Adrenal gland (tissue), 12 donors: ENCODE results near the gene PSMB7. TPM values are rescaled to one million over a fixed set of nuclear protein-coding genes. Genes with fewer than 3 reads are reported as not detected.

ENCODE experiments used
- DNase-seq, 7 donors: peaks; one replicate each; pipeline ENCODE4 v3.0.0-alpha.2; 2019 to 2020
- H3K27ac ChIP-seq, 5 donors: fragments of 200-600 bp; sonication (generic) in 4 of 5; 1 replicate in 3 of 5; 2 replicates in 2 of 5; pipeline versions ENCODE4 v1.5.1 to v1.8.0; 2016 to 2020; ENCODE audit warnings: mild to moderate bottlenecking in 1 of 5
- H3K27me3 ChIP-seq: fragments of 200-600 bp; 2 replicates; pipeline ENCODE4 v1.8.0; 2021
- H3K36me3 ChIP-seq, 2 donors: fragments of 200-600 bp; replicated peaks in 1 of 2; 1 replicate in 1 of 2; 2 replicates in 1 of 2; pipeline versions ENCODE4 v1.5.1 to v1.8.0; 2018 to 2022
- H3K4me1 ChIP-seq, 2 donors: fragments of 200-600 bp; replicated peaks in 1 of 2; 1 replicate in 1 of 2; 2 replicates in 1 of 2; pipeline versions ENCODE4 v1.5.1 to v1.8.0; 2018 to 2021
- H3K4me3 ChIP-seq, 4 donors: fragments of 200-600 bp; sonication (generic) in 3 of 4; one replicate each; pipeline ENCODE4 v1.5.1; 2016 to 2018
- H3K9me3 ChIP-seq, 3 donors: fragments of 200-600 bp; sonication (generic) in 1 of 3; replicated peaks in 1 of 3; 1 replicate in 2 of 3; 2 replicates in 1 of 3; pipeline versions ENCODE4 v1.5.1 to v1.8.0; 2016 to 2021
- POLR2A ChIP-seq, 2 donors: fragments of 450-650 bp; IDR thresholded peaks; one replicate each; pipeline ENCODE4 v1.6.1; 2017; ENCODE audit warnings: antibody characterized with exemption in 2 of 2, mild to moderate bottlenecking in 2 of 2, moderate library complexity in 1 of 2
- WGBS, 4 donors: extraction: QIAGEN DNeasy Blood & Tissue Kit in 2 of 4; methylation state at CpG; one replicate each; pipeline versions ENCODE4 v1.1.5 to v1.1.7; 2013 to 2017; 5-methylcytosine and 5-hydroxymethylcytosine counted together
- intact Hi-C, 2 donors: fragments of 100-400 bp; cut with DNase I; formaldehyde crosslinking; loops; one replicate each; pipeline versions ENCODE4 v1.14.1 to v1.15.0; 2022 to 2023
- polyA plus RNA-seq, 3 donors: library from polyadenylated mRNA; stranded (reverse); fragments of 200-250 nt in 2 of 3; fragments of 350-450 nt in 1 of 3; fragmentation: Illumina TruSeq in 1 of 3; extraction: RNeasy Lipid Tissue Mini Kit (QIAGEN cat#74804) in 1 of 3; gene quantifications; one replicate each; pipeline ENCODE4 v1.2.3, GENCODE V29; 2013 to 2014
- total RNA-seq, 9 donors: library from RNA; depleted of rRNA in 4 of 9; stranded (reverse); fragments of >200 nt in 4 of 9; fragments of 120-200 nt in 1 of 9; fragmentation: NEBNext Ultra II Directional in 1 of 9; extraction: Animal tissue kit (Norgen Biotek cat#: 25700) in 1 of 9; gene quantifications; one replicate each; pipeline versions ENCODE4 v1.1.0 to v1.2.4, GENCODE V29; 2013 to 2023
- TF ChIP-seq, protein P1 (sequence below), 6 experiments: fragments of 450-650 bp in 4 of 6; fragments of 200-600 bp in 2 of 6; sonication (generic) in 1 of 6; IDR thresholded peaks; 1 replicate in 5 of 6; 2 replicates in 1 of 6; pipeline versions ENCODE4 v1.5.1 to v1.8.0; 2016 to 2021; ENCODE audit warnings: antibody characterized with exemption in 6 of 6, mild to moderate bottlenecking in 2 of 6, moderate library complexity in 1 of 6
- donor health status: healthy with polysubstance abuse.
- donor health status: Bipolar disorder and iron deficiency.
- donor health status: DM: yes; HTN: yes; CAD: no.
- donor health status: DM: no; HTN: no; CAD: no.
- donor health status: DM: no; HTN: no; CAD: no.
- donor health status: DM: yes; HTN: yes; CAD: no.

PSMB7 gene
- total and polyA plus RNA-seq, 12 donors: 107 to 427 (median 178) TPM

DNA sequence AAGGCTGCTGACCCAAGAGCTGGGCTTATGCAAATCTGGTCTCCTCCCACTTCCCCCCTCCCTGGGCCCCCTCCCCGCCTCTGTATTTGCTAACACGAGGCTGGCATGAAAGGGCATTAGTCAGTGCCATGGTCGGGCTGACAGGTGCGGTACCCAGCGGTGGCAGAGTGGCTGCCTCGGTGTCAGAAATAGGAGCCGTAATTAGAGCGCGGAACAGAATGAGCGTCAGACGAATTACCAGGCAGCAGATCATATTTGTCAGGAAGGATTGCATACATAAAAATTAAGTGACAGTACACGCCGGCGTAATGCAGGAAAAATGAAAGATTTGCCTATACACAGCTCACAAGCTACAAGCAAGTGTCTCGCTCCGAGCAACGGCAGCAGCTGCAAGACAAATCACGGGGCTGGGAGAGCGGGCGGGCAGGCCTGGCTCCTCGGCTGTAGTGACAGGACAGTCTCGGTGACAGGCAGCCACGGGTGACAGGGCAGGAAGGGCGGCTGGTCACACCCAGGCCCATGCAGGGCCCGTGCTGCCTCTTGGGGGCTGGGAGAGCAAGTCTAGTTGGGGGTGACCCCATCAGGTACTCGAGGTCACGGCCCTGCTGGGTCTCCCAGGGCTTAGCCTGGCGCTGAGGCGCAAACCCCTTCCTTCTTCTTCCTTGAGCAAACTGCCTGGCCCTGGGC, 85.1 kb downstream of the PSMB7 start:
- TF ChIP-seq POLR2A (IDR thresholded peaks at IDR 0.05): no peak
- TF ChIP-seq, protein P1, sequence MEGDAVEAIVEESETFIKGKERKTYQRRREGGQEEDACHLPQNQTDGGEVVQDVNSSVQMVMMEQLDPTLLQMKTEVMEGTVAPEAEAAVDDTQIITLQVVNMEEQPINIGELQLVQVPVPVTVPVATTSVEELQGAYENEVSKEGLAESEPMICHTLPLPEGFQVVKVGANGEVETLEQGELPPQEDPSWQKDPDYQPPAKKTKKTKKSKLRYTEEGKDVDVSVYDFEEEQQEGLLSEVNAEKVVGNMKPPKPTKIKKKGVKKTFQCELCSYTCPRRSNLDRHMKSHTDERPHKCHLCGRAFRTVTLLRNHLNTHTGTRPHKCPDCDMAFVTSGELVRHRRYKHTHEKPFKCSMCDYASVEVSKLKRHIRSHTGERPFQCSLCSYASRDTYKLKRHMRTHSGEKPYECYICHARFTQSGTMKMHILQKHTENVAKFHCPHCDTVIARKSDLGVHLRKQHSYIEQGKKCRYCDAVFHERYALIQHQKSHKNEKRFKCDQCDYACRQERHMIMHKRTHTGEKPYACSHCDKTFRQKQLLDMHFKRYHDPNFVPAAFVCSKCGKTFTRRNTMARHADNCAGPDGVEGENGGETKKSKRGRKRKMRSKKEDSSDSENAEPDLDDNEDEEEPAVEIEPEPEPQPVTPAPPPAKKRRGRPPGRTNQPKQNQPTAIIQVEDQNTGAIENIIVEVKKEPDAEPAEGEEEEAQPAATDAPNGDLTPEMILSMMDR (IDR thresholded peaks at IDR 0.05): no peak
- intact Hi-C loops: no loop called here
- Histone ChIP-seq H3K36me3 (peaks cover 0 to 20% of the 10 kb centered on the region in 2 donors), H3K4me1 (no peaks in the 10 kb centered on the region), H3K27ac (no peak overlapping the region), H3K27me3 (no peaks in the 10 kb centered on the region), H3K9me3 (no peaks in the 10 kb centered on the region), H3K4me3 (no peak overlapping the region)
- no peak for DNase-seq
- WGBS, 4 donors: 86 to 93% (median 89%) methylated on average over 27 to 29 of the region's 29 CpGs

DNA sequence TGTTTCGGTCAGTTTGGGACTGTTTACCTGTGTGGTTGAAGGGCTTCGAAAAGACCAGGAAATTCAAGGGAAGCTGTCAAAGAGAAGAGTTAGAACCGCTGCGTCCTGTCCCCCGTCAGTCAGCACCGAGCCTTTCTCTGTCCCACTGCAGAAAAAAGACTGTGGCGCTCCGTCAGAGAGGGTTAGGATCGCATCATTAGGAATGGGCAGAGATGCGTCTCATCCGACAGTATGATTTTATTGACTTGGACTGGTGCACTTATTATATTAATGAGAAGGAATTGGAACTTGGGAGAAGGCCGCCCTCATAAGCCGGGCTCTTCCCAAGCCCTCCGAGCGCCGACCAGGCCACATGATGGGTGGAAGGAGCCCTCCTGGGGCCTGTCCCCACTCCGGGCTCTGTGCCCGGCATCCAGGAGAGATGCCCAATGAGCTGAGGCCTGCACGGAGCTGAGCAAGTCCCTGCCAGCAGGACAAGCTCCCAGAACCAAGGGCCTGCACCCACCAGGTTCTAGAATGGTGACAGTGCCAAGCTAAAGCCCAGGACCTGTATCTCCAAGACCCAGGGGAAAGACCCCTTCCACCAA, 85.9 kb downstream of the PSMB7 start:
- H3K4me1 ChIP-seq: no peaks in the 10 kb centered on the region
- TF ChIP-seq, protein P1 (IDR thresholded peaks at IDR 0.05): no peak
- no peak for TF ChIP-seq POLR2A (IDR thresholded peaks at IDR 0.05)
- H3K27me3 ChIP-seq: no peaks in the 10 kb centered on the region
- peaks cover 0 to 20% of the 10 kb centered on the region in 2 donors for H3K36me3 ChIP-seq
- no peak overlapping the region for H3K27ac ChIP-seq
- no peaks in the 10 kb centered on the region for H3K9me3 ChIP-seq
- intact Hi-C loops: no loop called here
- DNase-seq: no peak
- WGBS, 4 donors: 87 to 90% (median 89%) methylated on average over 17 to 19 of the region's 19 CpGs
- H3K4me3 ChIP-seq: no peak overlapping the region

DNA sequence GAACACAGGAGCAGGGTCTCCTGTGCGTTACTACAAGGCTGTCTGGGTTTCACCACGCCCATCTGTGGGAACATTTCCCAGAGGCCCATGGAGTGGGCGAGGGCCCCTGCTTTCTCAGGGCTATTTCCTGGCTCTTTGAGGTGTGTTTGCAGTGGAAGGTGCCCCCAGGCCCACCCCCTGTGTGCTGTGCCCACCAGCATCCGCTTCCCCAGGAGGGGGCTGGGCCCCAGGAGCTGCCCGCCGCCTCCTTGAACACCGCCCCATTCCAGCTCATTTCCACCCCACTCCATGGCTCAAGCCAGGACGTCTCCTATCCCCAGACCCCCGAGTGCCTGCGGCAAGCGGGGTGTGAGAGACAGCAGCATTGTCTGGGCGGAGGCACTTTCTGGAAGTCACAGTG, 87.0 kb downstream of the PSMB7 start:
- DNase-seq: no peak
- 89 to 92% (median 91%) methylated on average over 8 to 12 of the region's 12 CpGs for WGBS, 4 donors
- Histone ChIP-seq H3K9me3 (no peaks in the 10 kb centered on the region), H3K36me3 (peaks cover 0 to 20% of the 10 kb centered on the region in 2 donors), H3K4me1 (no peaks in the 10 kb centered on the region), H3K27me3 (no peaks in the 10 kb centered on the region), H3K4me3 (no peak overlapping the region), H3K27ac (no peak overlapping the region)
- TF ChIP-seq, protein P1 (IDR thresholded peaks at IDR 0.05): no peak
- TF ChIP-seq POLR2A (IDR thresholded peaks at IDR 0.05): no peak
- intact Hi-C loops: no loop called here

DNA sequence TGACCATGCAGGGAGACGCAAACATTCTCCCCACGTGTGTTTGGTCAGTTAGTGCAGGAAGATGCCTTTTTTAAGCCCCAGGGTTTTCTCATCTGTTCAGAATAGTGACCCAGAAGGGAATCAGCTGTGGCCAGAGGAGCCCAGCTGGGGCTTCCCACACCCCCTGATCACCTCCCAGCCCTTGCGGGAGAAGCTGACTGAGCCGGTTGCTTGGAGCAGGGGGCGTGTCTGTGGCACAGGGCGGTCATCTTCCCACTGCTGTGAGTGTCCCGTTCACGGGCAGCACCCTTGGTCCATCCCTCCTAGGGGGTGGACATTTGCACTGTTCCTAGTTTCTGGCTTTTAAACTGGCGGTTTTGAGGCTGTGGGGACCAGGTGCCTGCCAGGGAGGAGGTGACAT, 87.8 kb downstream of the PSMB7 start:
- DNase-seq: no peak
- TF ChIP-seq, protein P1 (IDR thresholded peaks at IDR 0.05): no peak
- TF ChIP-seq POLR2A (IDR thresholded peaks at IDR 0.05): no peak
- no peaks in the 10 kb centered on the region for H3K4me1 ChIP-seq
- H3K27me3 ChIP-seq: no peaks in the 10 kb centered on the region
- 67 to 75% (median 72%) methylated on average over 1 to 9 of the region's 9 CpGs for WGBS, 4 donors
- H3K36me3 ChIP-seq: peaks cover 0 to 20% of the 10 kb centered on the region in 2 donors
- no peak overlapping the region for H3K4me3 ChIP-seq
- H3K27ac ChIP-seq: no peak overlapping the region
- intact Hi-C loops: no loop called here
- H3K9me3 ChIP-seq: no peaks in the 10 kb centered on the region
